Iris pigment epithelial cell (primary cell): ENCODE results near the gene SYT2.
"Not testable (repeated sequence)": the region's sequence is repeated elsewhere in the genome, so short reads cannot be mapped to it uniquely, and the experiment has no call there.

Experiments used
- DNase-seq: peaks from one replicate; pipeline ENCODE4 v3.0.0-alpha.2; 2011; ENCODE audit warnings: low read depth

Gene SYT2

DNA sequence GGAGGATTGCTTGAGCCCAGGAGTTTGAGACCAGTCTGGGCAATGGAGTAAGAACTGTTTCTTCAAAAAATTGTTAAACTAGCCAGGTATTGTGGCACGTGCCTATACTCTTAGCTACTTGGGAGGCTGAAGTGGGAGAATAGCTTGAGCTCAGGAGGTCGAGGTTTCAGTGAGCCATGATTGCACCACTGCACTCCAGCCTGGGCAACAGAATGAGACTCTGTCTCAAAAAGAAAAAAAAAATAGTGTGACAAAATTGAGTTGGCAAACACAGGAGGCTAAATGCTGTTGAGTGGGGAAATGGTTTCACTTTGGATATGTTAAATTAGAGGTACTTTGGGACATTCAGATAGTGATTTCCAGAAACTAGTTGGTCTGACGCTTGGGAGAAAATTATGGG, 163.9 kb downstream of the SYT2 start:
- not testable (repeated sequence) for DNase-seq

DNA sequence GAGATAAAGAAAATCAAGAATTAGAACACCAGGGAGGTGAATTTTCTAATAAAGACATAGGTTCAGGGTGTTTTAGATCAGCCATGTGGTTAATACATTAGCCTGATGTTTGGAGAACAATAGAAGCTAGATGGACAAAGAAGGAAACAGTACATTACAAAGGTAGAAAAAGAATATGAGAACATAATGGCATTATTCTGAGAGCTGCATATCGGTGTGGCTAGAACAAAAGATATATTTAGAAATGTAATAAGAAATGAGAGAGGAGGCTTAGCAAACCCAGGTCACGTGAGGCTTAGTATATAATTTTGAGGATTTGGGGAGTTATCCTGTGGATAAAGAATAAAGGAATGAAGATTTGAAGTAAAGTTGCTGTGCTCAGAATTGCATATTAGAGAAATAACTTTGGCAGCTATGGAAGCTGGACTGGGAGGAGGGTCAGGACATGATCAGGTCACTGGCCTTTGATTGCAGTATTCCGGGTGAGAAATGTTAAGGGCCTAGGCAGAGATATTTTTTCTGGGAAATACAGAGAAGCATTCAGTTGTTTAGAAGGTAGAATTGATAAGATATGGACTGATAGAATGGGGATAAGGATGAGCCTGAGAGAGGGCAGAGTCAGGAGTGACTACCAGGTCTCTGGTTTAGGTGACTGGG, 164.5 kb downstream of the SYT2 start:
- not testable (repeated sequence) for DNase-seq

GRCh38 chr1:202544766-202545449, 165.3 kb downstream of the SYT2 start:
- not testable (repeated sequence) for DNase-seq

GRCh38 chr1:202543537-202543936, 166.7 kb downstream of the SYT2 start:
- peak; percentile 59 for DNase-seq

DNA sequence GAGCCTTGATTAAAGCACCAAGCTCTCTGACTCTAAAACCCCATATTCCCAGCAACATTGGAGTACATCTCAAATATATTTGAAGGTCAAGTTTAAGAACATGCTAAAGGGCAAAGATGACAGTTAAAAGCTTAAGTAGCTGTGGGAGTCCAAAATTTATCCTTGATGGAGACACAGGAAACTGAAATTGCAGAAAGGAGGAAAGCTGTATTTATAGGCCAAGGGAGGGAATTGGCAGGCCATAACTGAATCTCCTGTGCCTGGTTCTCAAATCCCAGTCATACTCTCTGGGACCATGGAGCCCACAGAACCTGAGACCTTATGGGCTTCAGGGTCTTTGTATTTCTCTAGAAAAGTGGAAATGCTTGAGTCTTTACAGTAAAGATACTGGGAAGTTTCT, 167.8 kb downstream of the SYT2 start:
- not testable (repeated sequence) for DNase-seq

DNA sequence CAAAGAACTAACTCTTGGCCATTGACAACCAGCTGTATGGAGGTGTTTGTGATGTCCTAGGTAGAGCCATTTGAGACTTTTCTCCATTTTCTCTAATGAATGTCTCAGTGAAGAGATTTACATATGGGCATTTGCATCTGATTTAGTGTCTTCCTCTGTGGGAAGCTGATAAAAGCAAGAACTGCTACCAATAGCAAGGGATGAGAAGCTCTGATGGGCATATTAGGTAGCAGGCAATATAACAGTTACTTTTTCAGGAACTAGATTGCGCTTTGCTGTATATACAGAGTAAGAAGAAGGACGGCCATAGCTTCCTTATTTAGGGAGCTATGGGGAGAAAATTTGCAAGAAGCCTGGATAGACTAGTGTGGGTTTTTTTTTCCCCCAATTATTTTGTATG, 169.4 kb downstream of the SYT2 start:
- not testable (repeated sequence) for DNase-seq
